Esophagus squamous epithelium (tissue), 5 donors: ENCODE data around the gene TBC1D24. TPM values are rescaled to one million over a fixed set of nuclear protein-coding genes. Genes with fewer than 3 reads are reported as not detected.

Experiments
- DNase-seq: peaks from one replicate; lab custom pipeline; 2025; lab: John Stamatoyannopoulos, UW
- H3K27ac ChIP-seq, 4 donors: fragments of 200-600 bp; sonication (generic); one replicate each; pipeline ENCODE4 v1.5.1; 2016 to 2019; ENCODE audit warnings: mild to moderate bottlenecking in 1 of 4
- H3K27me3 ChIP-seq, 4 donors: fragments of 200-600 bp; sonication (generic); 1 replicate in 3 of 4; 2 replicates in 1 of 4; pipeline versions ENCODE4 v1.5.1 to v1.6.0; 2017 to 2021; ENCODE audit warnings: antibody characterized with exemption in 1 of 4
- H3K36me3 ChIP-seq, 3 donors: fragments of 200-600 bp; sonication (generic); one replicate each; pipeline ENCODE4 v1.5.1; 2016 to 2019
- H3K4me1 ChIP-seq, 3 donors: fragments of 200-600 bp; sonication (generic); one replicate each; pipeline ENCODE4 v1.5.1; 2017 to 2019
- H3K4me3 ChIP-seq, 4 donors: fragments of 200-600 bp; sonication (generic); 1 replicate in 3 of 4; 2 replicates in 1 of 4; pipeline ENCODE4 v1.5.1; 2016 to 2019; ENCODE audit warnings: mild to moderate bottlenecking in 2 of 4, moderate library complexity in 1 of 4
- H3K9me3 ChIP-seq, 3 donors: fragments of 200-600 bp; sonication (generic); one replicate each; pipeline ENCODE4 v1.5.1; 2016 to 2019
- POLR2A ChIP-seq, 4 donors: fragments of 450-650 bp; IDR thresholded peaks; one replicate each; pipeline ENCODE4 v1.6.1; 2017; ENCODE audit warnings: antibody characterized with exemption in 4 of 4, mild to moderate bottlenecking in 4 of 4, moderate library complexity in 3 of 4
- WGBS, 2 donors: methylation state at CpG; one replicate each; pipeline ENCODE4 v1.1.5; 2018; 5-methylcytosine and 5-hydroxymethylcytosine counted together
- intact Hi-C: fragments of 100-400 bp; cut with DNase I; formaldehyde crosslinking; loops from one replicate; pipeline ENCODE4 v1.15.0; 2022
- total RNA-seq, 4 donors: library from RNA; depleted of rRNA; stranded (reverse); fragments of >200 nt; gene quantifications; one replicate each; pipeline ENCODE4 v1.1.0, GENCODE V29; 2016
- TF ChIP-seq, protein P1 (sequence below), 6 experiments: fragments of 450-650 bp in 4 of 6; fragments of 200-600 bp in 2 of 6; sonication (generic) in 2 of 6; IDR thresholded peaks; one replicate each; pipeline ENCODE4 v1.5.1; 2016 to 2019; ENCODE audit warnings: antibody characterized with exemption in 6 of 6, mild to moderate bottlenecking in 4 of 6, moderate library complexity in 4 of 6
- donor health status: DM: yes; HTN: yes; CAD: no.

The TBC1D24 gene
- total RNA-seq, 4 donors from 2014 or later, result 3.1 to 4.6 (median 3.7) TPM

DNA sequence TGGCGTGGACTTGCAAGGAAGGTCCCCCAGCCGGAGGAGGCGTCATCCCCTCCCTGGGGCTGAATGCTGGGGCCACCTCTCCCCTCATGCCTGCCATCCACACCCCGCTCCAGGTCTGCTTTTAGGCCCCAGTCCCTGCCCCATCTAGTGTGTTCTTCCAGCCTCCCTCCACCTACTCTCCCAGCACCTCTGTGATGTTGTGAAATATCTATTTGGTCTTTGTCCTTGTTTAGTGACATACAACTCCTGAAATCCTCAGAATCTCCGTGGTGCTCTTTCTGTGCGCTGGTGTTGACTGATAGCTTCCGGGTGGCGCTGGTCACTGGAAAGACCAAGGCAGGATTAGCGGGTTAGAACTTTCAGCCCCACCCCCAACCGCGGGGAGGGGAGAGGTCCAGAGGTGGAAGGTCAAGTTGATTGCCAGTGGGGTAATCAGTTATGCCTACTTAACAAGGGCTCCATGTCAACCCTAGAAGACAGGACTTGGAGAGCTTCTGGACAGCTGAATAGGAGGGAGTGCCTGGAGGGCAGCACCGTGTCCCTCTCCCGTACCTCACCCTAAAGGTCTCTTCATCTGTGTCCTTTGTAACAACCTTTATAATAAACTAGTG, 10.1 kb downstream of the TBC1D24 start:
- Histone ChIP-seq H3K36me3 (no peaks in the 10 kb centered on the region), H3K4me1 (peaks cover 0 to 57% (median 7%) of the 10 kb centered on the region in 3 donors), H3K27me3 (no peaks in the 10 kb centered on the region), H3K27ac (no peak overlapping the region), H3K4me3 (no peak overlapping the region), H3K9me3 (no peaks in the 10 kb centered on the region)
- TF ChIP-seq, protein P1, sequence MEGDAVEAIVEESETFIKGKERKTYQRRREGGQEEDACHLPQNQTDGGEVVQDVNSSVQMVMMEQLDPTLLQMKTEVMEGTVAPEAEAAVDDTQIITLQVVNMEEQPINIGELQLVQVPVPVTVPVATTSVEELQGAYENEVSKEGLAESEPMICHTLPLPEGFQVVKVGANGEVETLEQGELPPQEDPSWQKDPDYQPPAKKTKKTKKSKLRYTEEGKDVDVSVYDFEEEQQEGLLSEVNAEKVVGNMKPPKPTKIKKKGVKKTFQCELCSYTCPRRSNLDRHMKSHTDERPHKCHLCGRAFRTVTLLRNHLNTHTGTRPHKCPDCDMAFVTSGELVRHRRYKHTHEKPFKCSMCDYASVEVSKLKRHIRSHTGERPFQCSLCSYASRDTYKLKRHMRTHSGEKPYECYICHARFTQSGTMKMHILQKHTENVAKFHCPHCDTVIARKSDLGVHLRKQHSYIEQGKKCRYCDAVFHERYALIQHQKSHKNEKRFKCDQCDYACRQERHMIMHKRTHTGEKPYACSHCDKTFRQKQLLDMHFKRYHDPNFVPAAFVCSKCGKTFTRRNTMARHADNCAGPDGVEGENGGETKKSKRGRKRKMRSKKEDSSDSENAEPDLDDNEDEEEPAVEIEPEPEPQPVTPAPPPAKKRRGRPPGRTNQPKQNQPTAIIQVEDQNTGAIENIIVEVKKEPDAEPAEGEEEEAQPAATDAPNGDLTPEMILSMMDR (IDR thresholded peaks at IDR 0.05), result no peak
- TF ChIP-seq POLR2A (IDR thresholded peaks at IDR 0.05), result no peak
- WGBS, 2 donors, result 80 to 90% methylated on average over 10 to 11 of the region's 13 CpGs
- intact Hi-C loops, result no loop called here
- DNase-seq, result no peak

DNA sequence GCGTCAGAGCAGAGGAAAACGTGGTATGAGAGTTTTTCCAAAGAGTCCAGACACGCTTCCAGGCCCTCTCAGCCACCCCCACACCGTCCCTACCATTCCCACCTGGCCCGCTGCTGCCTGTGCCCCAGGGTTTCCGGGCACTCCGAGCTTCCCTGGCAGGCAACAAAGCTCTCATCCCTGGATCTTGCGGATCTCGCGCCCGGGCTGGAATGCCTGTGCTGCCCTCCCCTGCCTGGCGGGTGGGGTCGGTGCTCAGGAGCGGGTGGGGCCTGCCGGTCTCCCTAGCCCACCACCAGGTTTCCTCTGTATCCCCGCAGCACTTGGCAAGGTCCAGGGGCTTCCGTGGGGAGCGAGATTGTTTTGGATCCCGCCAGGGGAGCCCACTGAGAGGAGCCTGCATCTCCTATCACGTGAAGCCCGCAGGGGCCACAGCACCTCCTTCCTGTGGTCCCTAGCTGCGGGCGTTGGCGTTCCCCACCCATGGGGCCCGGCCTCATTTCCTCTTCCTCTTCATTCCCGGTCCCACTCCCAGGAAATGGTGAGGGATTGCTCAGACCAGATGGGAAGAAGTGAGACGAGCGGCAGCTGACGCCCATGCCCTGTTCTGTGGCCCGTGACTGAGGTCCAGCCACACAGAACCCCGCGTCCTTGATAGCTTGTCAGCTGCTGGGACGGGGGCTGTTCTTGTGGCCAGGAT, 11.0 kb downstream of the TBC1D24 start:
- peaks cover 0 to 7% (median 0%) of the 10 kb centered on the region in 3 donors for H3K36me3 ChIP-seq
- no peak for DNase-seq
- intact Hi-C loops, result no loop called here
- no peak overlapping the region for H3K27ac ChIP-seq
- H3K27me3 ChIP-seq, result no peaks in the 10 kb centered on the region
- H3K4me1 ChIP-seq, result peaks cover 0 to 52% (median 7%) of the 10 kb centered on the region in 3 donors
- no peaks in the 10 kb centered on the region for H3K9me3 ChIP-seq
- no peak overlapping the region for H3K4me3 ChIP-seq
- 72 to 78% methylated on average over 8 to 17 of the region's 33 CpGs for WGBS, 2 donors
- TF ChIP-seq, protein P1 (IDR thresholded peaks at IDR 0.05), result no peak
- TF ChIP-seq POLR2A (IDR thresholded peaks at IDR 0.05), result no peak

DNA sequence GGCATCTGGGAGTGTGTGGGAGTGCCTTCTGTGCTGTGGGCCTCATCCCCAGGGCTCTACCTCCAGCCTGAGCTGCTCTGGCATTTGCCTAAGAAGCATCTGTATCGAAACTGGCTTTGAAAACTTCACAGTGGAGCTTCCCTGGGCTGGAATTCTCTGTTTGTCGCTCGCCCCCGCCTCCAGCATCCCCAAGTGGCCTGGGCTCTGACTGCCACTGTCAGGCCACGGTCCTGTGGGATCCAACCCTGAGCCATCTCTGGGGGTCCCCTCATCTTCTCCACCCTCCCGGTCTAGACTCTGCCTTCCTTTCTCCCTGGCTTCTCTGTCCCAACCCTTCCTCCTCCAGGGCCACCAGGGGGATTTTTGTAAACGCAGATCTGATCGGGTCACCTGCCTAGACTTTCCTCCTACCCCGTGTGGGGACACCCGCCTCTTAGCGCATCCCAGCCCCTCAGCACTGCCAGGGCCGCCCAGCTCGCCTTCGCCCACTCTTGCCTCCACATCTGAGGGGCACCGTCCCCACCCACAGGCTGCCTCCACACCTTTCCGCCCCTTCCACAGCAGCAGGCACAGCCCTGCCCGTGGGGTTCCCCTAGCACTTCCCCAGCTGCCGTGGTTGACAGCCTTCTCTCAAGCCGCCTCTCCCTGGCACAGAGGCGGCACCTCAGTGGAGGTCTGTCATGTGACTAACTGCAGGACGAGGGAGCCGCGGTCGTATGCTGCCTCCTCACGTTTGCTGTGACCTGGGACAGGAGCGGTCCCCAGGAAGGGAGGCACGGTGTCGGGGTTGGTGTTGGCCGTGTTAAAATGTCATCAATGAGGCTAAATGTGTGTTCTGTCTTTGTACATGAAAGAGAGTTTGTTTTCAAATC, 12.0 kb downstream of the TBC1D24 start:
- intact Hi-C loops, result no loop called here
- DNase-seq, result no peak
- no peak for TF ChIP-seq POLR2A (IDR thresholded peaks at IDR 0.05)
- TF ChIP-seq, protein P1 (IDR thresholded peaks at IDR 0.05), result peak in 5 of 6 experiments; percentile 22 to 60 (median 40)
- Histone ChIP-seq H3K27ac (peak overlapping the region in 1 of 4 donors; percentile 0), H3K9me3 (no peaks in the 10 kb centered on the region), H3K4me1 (peaks cover 0 to 42% (median 7%) of the 10 kb centered on the region in 3 donors), H3K36me3 (peaks cover 0 to 7% (median 0%) of the 10 kb centered on the region in 3 donors), H3K27me3 (no peaks in the 10 kb centered on the region), H3K4me3 (no peak overlapping the region)
- 60 to 66% methylated on average over 13 to 14 of the region's 29 CpGs for WGBS, 2 donors

DNA sequence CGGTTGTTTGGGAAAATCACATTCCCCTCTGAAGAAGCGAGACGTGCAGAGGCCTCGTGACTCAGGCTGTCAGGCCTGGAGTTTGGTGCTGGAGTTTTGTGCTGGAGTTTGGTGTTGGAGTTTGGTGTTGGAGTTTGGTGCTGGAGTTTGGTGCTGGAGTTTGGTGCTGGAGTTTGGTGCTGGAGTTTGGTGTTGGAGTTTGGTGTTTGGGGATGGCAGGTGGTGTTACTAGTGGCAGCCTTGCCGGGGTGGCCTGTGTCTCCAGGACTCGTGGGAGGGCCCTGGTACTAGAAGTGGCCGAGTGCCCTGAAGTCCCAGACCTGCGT, 12.6 kb downstream of the TBC1D24 start:
- 53 to 58% methylated on average over 4 to 8 of the region's 8 CpGs for WGBS, 2 donors
- no peak overlapping the region for H3K4me3 ChIP-seq
- TF ChIP-seq, protein P1 (IDR thresholded peaks at IDR 0.05), result no peak
- TF ChIP-seq POLR2A (IDR thresholded peaks at IDR 0.05), result no peak
- intact Hi-C loops, result no loop called here
- H3K36me3 ChIP-seq, result peaks cover 0 to 7% (median 0%) of the 10 kb centered on the region in 3 donors
- H3K27me3 ChIP-seq, result no peaks in the 10 kb centered on the region
- DNase-seq, result no peak
- H3K9me3 ChIP-seq, result no peaks in the 10 kb centered on the region
- no peak overlapping the region for H3K27ac ChIP-seq
- peaks cover 0 to 38% (median 4%) of the 10 kb centered on the region in 3 donors for H3K4me1 ChIP-seq
